GM12891 (cell line): Measurements from ENCODE around the gene PARS2.

Experiments
- POLR2A ChIP-seq: IDR thresholded peaks from 2 replicates; pipeline ENCODE4 v1.6.1; 2011; ENCODE audit warnings: low read depth, low read length, control low read depth
- POLR2AphosphoS5 ChIP-seq: IDR thresholded peaks from 2 replicates; pipeline ENCODE4 v1.6.1; 2011; ENCODE audit warnings: low read depth, low read length, control low read depth
- SPI1 ChIP-seq: IDR thresholded peaks from 2 replicates; pipeline ENCODE4 v1.6.1; 2011; ENCODE audit warnings: low read depth, low read length, control low read depth
- TAF1 ChIP-seq: IDR thresholded peaks from 2 replicates; pipeline ENCODE4 v1.6.1; 2011; ENCODE audit warnings: low read depth, low read length, control low read depth

DNA sequence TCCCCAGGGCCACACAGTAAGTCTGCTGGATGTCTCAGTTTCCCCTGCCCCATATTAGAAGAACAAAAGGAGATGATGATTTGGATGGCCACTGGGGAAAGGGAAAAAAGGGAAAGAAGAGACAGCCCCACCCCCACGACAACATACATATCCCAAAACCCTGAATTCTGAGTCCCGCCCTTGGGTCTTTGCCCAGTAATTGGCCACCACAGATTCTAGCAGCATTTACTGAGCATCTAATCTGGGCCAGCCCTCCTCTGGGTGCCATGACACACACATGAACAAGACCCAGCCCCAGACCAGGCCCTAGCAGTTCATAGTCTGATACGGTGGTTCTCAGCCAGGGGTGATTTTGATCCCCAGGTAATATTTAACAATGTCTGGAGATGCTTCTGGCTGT lies 53.9 kb downstream of the PARS2 start:
- TF ChIP-seq POLR2A: no peak
- TF ChIP-seq POLR2AphosphoS5: no peak
- TF ChIP-seq SPI1: no peak
- no peak for TF ChIP-seq TAF1
